IMR-90 (cell line): ENCODE results near the gene NSF. TPM values are rescaled to one million over a fixed set of nuclear protein-coding genes. Genes with fewer than 3 reads are reported as not detected.

Source experiments
- ATAC-seq: fragments of 200-7000 bp; cut with Tn5 transposase; 2 replicates; pipeline ENCODE4 v1.9.1; 2020; ENCODE audit warnings: low read depth, mild to moderate bottlenecking, moderate library complexity
- BruUV-seq: library from RNA; stranded (reverse); fragments of 400-500 nt; replicated peaks from 2 replicates; lab custom pipeline; 2021; lab: Mats Ljungman, UMichigan
- CTCF ChIA-PET: fragments of 300-600 bp; formaldehyde crosslinking; extraction: SDS; loops from one replicate; lab custom pipeline; 2021; ENCODE audit warnings: antibody characterized with exemption; lab: Yijun Ruan, JAX
- POLR2A ChIA-PET: fragments of 300-600 bp; sonication (Branson Sonifier 250); formaldehyde crosslinking; loops from one replicate; lab custom pipeline; 2022; ENCODE audit warnings: antibody characterized with exemption; ENCODE audit not compliant: unreplicated experiment; lab: Charles Lee
- DNase-seq: peaks from one replicate; pipeline ENCODE4 v3.0.0; 2013
- H2AFZ ChIP-seq: replicated peaks from 2 replicates; pipeline ENCODE3; 2013; ENCODE audit warnings: low read length, mild to moderate bottlenecking; ENCODE audit not compliant: poor library complexity
- H2AK5ac ChIP-seq: 2 replicates; pipeline ENCODE4 v1.6.1; 2013; ENCODE audit warnings: low read depth, low read length, inconsistent platforms
- H2AK9ac ChIP-seq: replicated peaks from 2 replicates; pipeline ENCODE3; 2013; ENCODE audit warnings: mild to moderate bottlenecking, low read depth, low read length, moderate library complexity; ENCODE audit not compliant: poor library complexity
- H2BK120ac ChIP-seq: 2 replicates; pipeline ENCODE4 v1.6.1; 2013; ENCODE audit warnings: low read depth, low read length, inconsistent platforms
- H2BK15ac ChIP-seq: 3 replicates; pipeline ENCODE4 v1.6.1; 2013; ENCODE audit warnings: low read depth, low read length, inconsistent platforms
- H2BK20ac ChIP-seq: 2 replicates; pipeline ENCODE4 v1.6.1; 2013; ENCODE audit warnings: low read depth, mild to moderate bottlenecking, inconsistent platforms, low read length, moderate library complexity
- H2BK5ac ChIP-seq: 2 replicates; pipeline ENCODE4 v1.6.1; 2013; ENCODE audit warnings: mild to moderate bottlenecking, low read depth, low read length, inconsistent platforms; ENCODE audit not compliant: poor library complexity, severe bottlenecking
- H3K14ac ChIP-seq: replicated peaks from 2 replicates; pipeline ENCODE4 v1.6.1; 2013; ENCODE audit warnings: low read depth, low read length, inconsistent platforms
- H3K18ac ChIP-seq: 2 replicates; pipeline ENCODE4 v1.6.1; 2013; ENCODE audit warnings: low read depth, low read length, control low read depth
- H3K23ac ChIP-seq: 2 replicates; pipeline ENCODE4 v1.6.1; 2013; ENCODE audit warnings: low read depth, low read length, inconsistent platforms
- H3K27ac ChIP-seq: 2 replicates; pipeline ENCODE4 v1.5.1; 2013; ENCODE audit warnings: mild to moderate bottlenecking, control low read depth, low read length; ENCODE audit not compliant: insufficient read depth
- H3K27me3 ChIP-seq: 2 replicates; pipeline ENCODE4 v1.6.1; 2013; ENCODE audit warnings: low read length; ENCODE audit not compliant: control insufficient read depth, insufficient read depth
- H3K36me3 ChIP-seq: 2 replicates; pipeline ENCODE4 v1.6.1; 2013; ENCODE audit warnings: low read length, mixed read lengths; ENCODE audit not compliant: control insufficient read depth, insufficient read depth
- H3K4ac ChIP-seq: 2 replicates; pipeline ENCODE4 v1.6.1; 2013; ENCODE audit warnings: low read depth, low read length, inconsistent platforms
- H3K4me1 ChIP-seq: 2 replicates; pipeline ENCODE4 v1.6.1; 2013; ENCODE audit warnings: low read length, mixed read lengths; ENCODE audit not compliant: control insufficient read depth, insufficient read depth
- H3K4me2 ChIP-seq: 2 replicates; pipeline ENCODE4 v1.6.1; 2013; ENCODE audit warnings: low read depth, mild to moderate bottlenecking, control low read depth, low read length, moderate library complexity
- H3K4me3 ChIP-seq: 2 replicates; pipeline ENCODE4 v1.5.1; 2013; ENCODE audit warnings: low read depth, mild to moderate bottlenecking, control low read depth, low read length, moderate library complexity; ENCODE audit not compliant: insufficient read depth
- H3K56ac ChIP-seq: 2 replicates; pipeline ENCODE4 v1.6.1; 2013; ENCODE audit warnings: low read length, inconsistent platforms; ENCODE audit not compliant: insufficient read depth; ENCODE audit errors: extremely low read depth
- H3K79me1 ChIP-seq, 2 experiments: 2 replicates each; pipeline ENCODE4 v1.6.1; 2013; ENCODE audit warnings: low read length in 2 of 2, inconsistent platforms in 1 of 2, low read depth in 1 of 2
- H3K9ac ChIP-seq: 2 replicates; pipeline ENCODE4 v1.6.1; 2013; ENCODE audit warnings: low read depth, low read length, control low read depth
- H3K9me1 ChIP-seq: 2 replicates; pipeline ENCODE4 v1.6.1; 2013; ENCODE audit warnings: low read length, inconsistent platforms; ENCODE audit not compliant: insufficient read depth
- H3K9me3 ChIP-seq: 2 replicates; pipeline ENCODE4 v1.6.1; 2013; ENCODE audit warnings: low read length; ENCODE audit not compliant: control insufficient read depth, insufficient read depth
- H4K20me1 ChIP-seq: 2 replicates; pipeline ENCODE4 v1.6.1; 2013; ENCODE audit warnings: low read length, inconsistent platforms; ENCODE audit not compliant: insufficient read depth
- H4K5ac ChIP-seq: 2 replicates; pipeline ENCODE4 v1.6.1; 2013; ENCODE audit warnings: mild to moderate bottlenecking, low read depth, low read length, control low read depth
- H4K8ac ChIP-seq, 2 experiments: 2 replicates each; pipeline ENCODE4 v1.6.1; 2013; ENCODE audit warnings: low read depth in 2 of 2, low read length in 2 of 2, control low read depth in 1 of 2, inconsistent platforms in 1 of 2
- H4K91ac ChIP-seq: 2 replicates; pipeline ENCODE4 v1.6.1; 2013; ENCODE audit warnings: low read depth, low read length, inconsistent platforms; ENCODE audit not compliant: insufficient read depth
- BHLHE40 ChIP-seq: fragments of 150-350 bp; IDR thresholded peaks from 2 replicates; pipeline ENCODE4 v1.6.1; 2016; ENCODE audit warnings: mild to moderate bottlenecking, low read depth, low read length
- CEBPB ChIP-seq: IDR thresholded peaks from 2 replicates; pipeline ENCODE4 v1.6.1; 2012; ENCODE audit warnings: low read depth, low read length, improper control_type of control experiment
- CHD1 ChIP-seq: IDR thresholded peaks from 2 replicates; pipeline ENCODE4 v1.6.1; 2012; ENCODE audit warnings: low read depth, low read length, improper control_type of control experiment
- FOS ChIP-seq: fragments of 150-350 bp; IDR thresholded peaks from 2 replicates; pipeline ENCODE4 v1.6.1; 2016; ENCODE audit warnings: low read depth, low read length
- MAFK ChIP-seq: IDR thresholded peaks from 2 replicates; pipeline ENCODE4 v1.6.1; 2012; ENCODE audit warnings: low read depth, low read length, improper control_type of control experiment
- MAZ ChIP-seq: IDR thresholded peaks from 2 replicates; pipeline ENCODE4 v1.6.1; 2012; ENCODE audit warnings: low read depth, mild to moderate bottlenecking, low read length, improper control_type of control experiment, moderate library complexity, borderline replicate concordance
- MXI1 ChIP-seq: IDR thresholded peaks from 2 replicates; pipeline ENCODE4 v1.6.1; 2012; ENCODE audit warnings: low read depth, mild to moderate bottlenecking, low read length, moderate library complexity, borderline replicate concordance
- NFE2L2 ChIP-seq: fragments of 150-350 bp; IDR thresholded peaks from 2 replicates; pipeline ENCODE4 v1.6.1; 2016; ENCODE audit warnings: low read depth, mild to moderate bottlenecking, low read length
- POLR2A ChIP-seq: IDR thresholded peaks from 2 replicates; pipeline ENCODE4 v1.6.1; 2012; ENCODE audit warnings: mild to moderate bottlenecking, low read depth, low read length
- RAD21 ChIP-seq: IDR thresholded peaks from 2 replicates; pipeline ENCODE4 v1.6.1; 2012; ENCODE audit warnings: low read length, improper control_type of control experiment
- RCOR1 ChIP-seq: IDR thresholded peaks from 2 replicates; pipeline ENCODE4 v1.6.1; 2012; ENCODE audit warnings: mild to moderate bottlenecking, low read length, improper control_type of control experiment; ENCODE audit not compliant: insufficient replicate concordance
- RFX5 ChIP-seq: IDR thresholded peaks from 2 replicates; pipeline ENCODE4 v1.8.0; 2012; ENCODE audit warnings: low read depth, mild to moderate bottlenecking, low read length, moderate library complexity
- SMC3 ChIP-seq: fragments of 150-350 bp; IDR thresholded peaks from 2 replicates; pipeline ENCODE4 v1.6.1; 2016; ENCODE audit warnings: low read depth, mild to moderate bottlenecking, antibody characterized with exemption, low read length, moderate library complexity
- WGBS, 2 experiments: methylation state at CpG; one replicate each; pipeline versions ENCODE4 v1.1.5 to v1.1.7; 2013; ENCODE audit warnings: missing lambda C conversion rate in 2 of 2; ENCODE audit not compliant: insufficient read length in 1 of 2; ENCODE audit errors: extremely low coverage in 2 of 2; 5-methylcytosine and 5-hydroxymethylcytosine counted together
- dilution Hi-C: fragments of 300-500 bp; cut with HindIII; formaldehyde crosslinking; loops from one replicate; pipeline ENCODE4 v1.14.3; 2018; ENCODE audit warnings: low sequenced_read_pairs; ENCODE audit not compliant: unreplicated experiment
- in situ Hi-C: fragments of 300-500 bp; cut with MboI; formaldehyde crosslinking; loops from 3 replicates; pipeline ENCODE4 v1.14.3; 2019; ENCODE audit warnings: low sequenced_read_pairs, inconsistent platforms, mixed read lengths
- intact Hi-C: fragments of 100-400 bp; cut with micrococcal nuclease; formaldehyde crosslinking; loops from 2 replicates; pipeline ENCODE4 v1.10.0; 2022
- polyA plus RNA-seq, 3 experiments: library from polyadenylated mRNA; depleted of rRNA; stranded (reverse); fragments of >200 nt; gene quantifications; 2 replicates each; pipeline ENCODE4 v1.2.3, GENCODE V29; 2012; ENCODE audit warnings: low replicate concordance in 1 of 3
- total RNA-seq: library from RNA; depleted of rRNA; stranded (reverse); fragments of >200 nt; gene quantifications from 2 replicates; pipeline ENCODE4 v1.2.3, GENCODE V29; 2012
- TF ChIP-seq, protein P1 (sequence below): fragments of 150-350 bp; IDR thresholded peaks from 2 replicates; pipeline ENCODE4 v1.6.1; 2017; ENCODE audit warnings: mild to moderate bottlenecking, antibody characterized with exemption, low read length, low read depth
- TF ChIP-seq, protein P2 (sequence below): fragments of 150-350 bp; IDR thresholded peaks from 2 replicates; pipeline ENCODE4 v1.6.1; 2016; ENCODE audit warnings: low read depth, mild to moderate bottlenecking, low read length, moderate library complexity, borderline replicate concordance
- TF ChIP-seq, protein P3 (sequence below): conservative IDR thresholded peaks from 2 replicates; pipeline ENCODE4 v1.5.1; 2012; ENCODE audit warnings: mild to moderate bottlenecking, low read depth, low read length, improper control_type of control experiment

Gene NSF
- total and polyA plus RNA-seq, 2 of the 4 experiments (the other 2 are of a cell fraction) = 38.9 to 110 TPM

DNA sequence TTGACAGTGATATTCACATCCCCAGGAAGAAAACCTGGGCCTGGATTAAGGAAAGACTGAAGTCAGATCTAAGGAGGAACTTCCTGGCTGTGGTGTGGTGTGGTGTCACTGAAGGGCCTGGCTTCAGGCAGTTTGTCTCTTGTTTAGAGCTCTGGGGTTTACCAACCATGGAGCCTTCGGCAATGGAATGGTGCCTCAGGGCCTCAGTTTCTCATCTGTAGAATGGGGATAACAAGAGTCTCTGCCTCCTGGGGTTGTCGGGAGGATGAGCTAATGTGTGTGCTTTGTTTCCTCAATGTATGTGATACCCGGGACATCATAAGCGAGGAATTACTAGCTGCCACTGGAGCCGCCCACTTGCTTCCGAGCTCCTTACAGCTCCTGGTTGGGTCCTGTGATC is 215.3 kb downstream of the NSF start:
- Histone ChIP-seq H4K5ac (no peak overlapping the region), H4K91ac (no peak overlapping the region), H3K4ac (no peak overlapping the region), H4K20me1 (no peaks in the 10 kb centered on the region), H3K36me3 (no peaks in the 10 kb centered on the region), H3K9me3 (peaks cover 2% of the 10 kb centered on the region; the same call in 1 of the 2 replicates), H3K23ac (no peak overlapping the region), H3K79me1 (no peaks in the 10 kb centered on the region), H3K56ac (no peak overlapping the region), H2AK9ac (no peak overlapping the region), H2AK5ac (no peak overlapping the region), H2BK120ac (no peak overlapping the region), H2BK5ac (no peak overlapping the region), H3K9me1 (no peaks in the 10 kb centered on the region), H4K8ac (no peak overlapping the region), H3K4me1 (no peaks in the 10 kb centered on the region), H3K4me3 (no peak overlapping the region), H3K27me3 (peaks cover 34% of the 10 kb centered on the region), H3K14ac (no peak overlapping the region), H3K4me2 (no peak overlapping the region), H2BK20ac (no peak overlapping the region), H2BK15ac (no peak overlapping the region), H3K9ac (no peak overlapping the region), H3K27ac (no peak overlapping the region), H3K18ac (no peak overlapping the region), H2AFZ (no peak overlapping the region)
- BruUV-seq = no TSS peak
- dilution Hi-C loops = no loop called here
- DNase-seq = no peak
- ChIA-PET CTCF (no interaction called here), POLR2A (no interaction called here)
- no peak for ATAC-seq
- intact Hi-C loops = no loop called here
- TF ChIP-seq BHLHE40 (no peak), MAFK (no peak), CEBPB (no peak), CHD1 (no peak), FOS (no peak), MAZ (no peak), SMC3 (no peak), RCOR1 (no peak), POLR2A (no peak), MXI1 (no peak), NFE2L2 (no peak), RAD21 (no peak), RFX5 (no peak)
- TF ChIP-seq, protein P1, sequence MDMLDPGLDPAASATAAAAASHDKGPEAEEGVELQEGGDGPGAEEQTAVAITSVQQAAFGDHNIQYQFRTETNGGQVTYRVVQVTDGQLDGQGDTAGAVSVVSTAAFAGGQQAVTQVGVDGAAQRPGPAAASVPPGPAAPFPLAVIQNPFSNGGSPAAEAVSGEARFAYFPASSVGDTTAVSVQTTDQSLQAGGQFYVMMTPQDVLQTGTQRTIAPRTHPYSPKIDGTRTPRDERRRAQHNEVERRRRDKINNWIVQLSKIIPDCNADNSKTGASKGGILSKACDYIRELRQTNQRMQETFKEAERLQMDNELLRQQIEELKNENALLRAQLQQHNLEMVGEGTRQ = no peak
- TF ChIP-seq, protein P2, sequence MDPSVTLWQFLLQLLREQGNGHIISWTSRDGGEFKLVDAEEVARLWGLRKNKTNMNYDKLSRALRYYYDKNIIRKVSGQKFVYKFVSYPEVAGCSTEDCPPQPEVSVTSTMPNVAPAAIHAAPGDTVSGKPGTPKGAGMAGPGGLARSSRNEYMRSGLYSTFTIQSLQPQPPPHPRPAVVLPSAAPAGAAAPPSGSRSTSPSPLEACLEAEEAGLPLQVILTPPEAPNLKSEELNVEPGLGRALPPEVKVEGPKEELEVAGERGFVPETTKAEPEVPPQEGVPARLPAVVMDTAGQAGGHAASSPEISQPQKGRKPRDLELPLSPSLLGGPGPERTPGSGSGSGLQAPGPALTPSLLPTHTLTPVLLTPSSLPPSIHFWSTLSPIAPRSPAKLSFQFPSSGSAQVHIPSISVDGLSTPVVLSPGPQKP = no peak
- TF ChIP-seq, protein P3, sequence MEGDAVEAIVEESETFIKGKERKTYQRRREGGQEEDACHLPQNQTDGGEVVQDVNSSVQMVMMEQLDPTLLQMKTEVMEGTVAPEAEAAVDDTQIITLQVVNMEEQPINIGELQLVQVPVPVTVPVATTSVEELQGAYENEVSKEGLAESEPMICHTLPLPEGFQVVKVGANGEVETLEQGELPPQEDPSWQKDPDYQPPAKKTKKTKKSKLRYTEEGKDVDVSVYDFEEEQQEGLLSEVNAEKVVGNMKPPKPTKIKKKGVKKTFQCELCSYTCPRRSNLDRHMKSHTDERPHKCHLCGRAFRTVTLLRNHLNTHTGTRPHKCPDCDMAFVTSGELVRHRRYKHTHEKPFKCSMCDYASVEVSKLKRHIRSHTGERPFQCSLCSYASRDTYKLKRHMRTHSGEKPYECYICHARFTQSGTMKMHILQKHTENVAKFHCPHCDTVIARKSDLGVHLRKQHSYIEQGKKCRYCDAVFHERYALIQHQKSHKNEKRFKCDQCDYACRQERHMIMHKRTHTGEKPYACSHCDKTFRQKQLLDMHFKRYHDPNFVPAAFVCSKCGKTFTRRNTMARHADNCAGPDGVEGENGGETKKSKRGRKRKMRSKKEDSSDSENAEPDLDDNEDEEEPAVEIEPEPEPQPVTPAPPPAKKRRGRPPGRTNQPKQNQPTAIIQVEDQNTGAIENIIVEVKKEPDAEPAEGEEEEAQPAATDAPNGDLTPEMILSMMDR = no peak
- in situ Hi-C loops = no loop called here
- WGBS, 2 experiments = no CpG with 5 or more reads among the region's 6 CpGs
